ENCODE results near the gene PALB2. TPM values are rescaled to one million over a fixed set of nuclear protein-coding genes. Genes with fewer than 3 reads are reported as not detected.
A peak's percentile ranks its signal among the peaks of the same experiment; 100 is the strongest.

The PALB2 gene
- total and polyA plus RNA-seq, 12 donors: 2.5 to 8.6 (median 4.7) TPM

DNA sequence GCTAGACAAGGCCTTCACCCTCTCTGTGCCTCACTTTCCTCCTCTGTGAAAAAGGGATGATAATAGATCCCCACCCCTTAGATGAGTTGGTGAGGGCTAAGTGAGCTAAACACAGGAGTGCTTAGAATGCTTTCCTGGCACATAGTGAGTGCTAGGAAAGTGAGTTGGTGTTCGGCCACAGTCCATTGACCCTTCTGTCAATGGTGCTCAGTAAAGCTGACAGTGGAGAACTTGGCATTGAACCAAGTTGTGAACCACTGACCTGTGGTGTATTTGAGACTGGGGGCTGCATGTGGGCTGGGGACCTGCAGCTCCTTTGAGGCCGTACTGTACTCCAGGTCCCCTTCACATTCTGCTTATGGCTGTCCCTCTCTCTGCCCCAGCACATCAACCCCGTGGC, 42.4 kb upstream of the PALB2 start:
- DNase-seq (no peak), ATAC-seq (no peak)
- 94 to 97% methylated on average over 3 of the region's 3 CpGs for WGBS, 2 donors
- H3K36me3 ChIP-seq: peaks cover 0 to 82% (median 17%) of the 10 kb centered on the region in 9 donors
- H3K4me3 ChIP-seq: no peak overlapping the region
- H3K27ac ChIP-seq: no peak overlapping the region
- intact Hi-C loops (cut with DNase I): loop anchor here in 1 of 10 donors (5.0 kb wide), 1 partner anchor 354 kb away; no protein-coding TSS in a partner anchor
- H3K9me3 ChIP-seq: no peaks in the 10 kb centered on the region
- TF ChIP-seq, protein P1, sequence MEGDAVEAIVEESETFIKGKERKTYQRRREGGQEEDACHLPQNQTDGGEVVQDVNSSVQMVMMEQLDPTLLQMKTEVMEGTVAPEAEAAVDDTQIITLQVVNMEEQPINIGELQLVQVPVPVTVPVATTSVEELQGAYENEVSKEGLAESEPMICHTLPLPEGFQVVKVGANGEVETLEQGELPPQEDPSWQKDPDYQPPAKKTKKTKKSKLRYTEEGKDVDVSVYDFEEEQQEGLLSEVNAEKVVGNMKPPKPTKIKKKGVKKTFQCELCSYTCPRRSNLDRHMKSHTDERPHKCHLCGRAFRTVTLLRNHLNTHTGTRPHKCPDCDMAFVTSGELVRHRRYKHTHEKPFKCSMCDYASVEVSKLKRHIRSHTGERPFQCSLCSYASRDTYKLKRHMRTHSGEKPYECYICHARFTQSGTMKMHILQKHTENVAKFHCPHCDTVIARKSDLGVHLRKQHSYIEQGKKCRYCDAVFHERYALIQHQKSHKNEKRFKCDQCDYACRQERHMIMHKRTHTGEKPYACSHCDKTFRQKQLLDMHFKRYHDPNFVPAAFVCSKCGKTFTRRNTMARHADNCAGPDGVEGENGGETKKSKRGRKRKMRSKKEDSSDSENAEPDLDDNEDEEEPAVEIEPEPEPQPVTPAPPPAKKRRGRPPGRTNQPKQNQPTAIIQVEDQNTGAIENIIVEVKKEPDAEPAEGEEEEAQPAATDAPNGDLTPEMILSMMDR (IDR thresholded peaks at IDR 0.05): no peak
- no peaks in the 10 kb centered on the region for H3K27me3 ChIP-seq
- peaks cover 3 to 28% (median 8%) of the 10 kb centered on the region in 9 donors for H3K4me1 ChIP-seq

DNA sequence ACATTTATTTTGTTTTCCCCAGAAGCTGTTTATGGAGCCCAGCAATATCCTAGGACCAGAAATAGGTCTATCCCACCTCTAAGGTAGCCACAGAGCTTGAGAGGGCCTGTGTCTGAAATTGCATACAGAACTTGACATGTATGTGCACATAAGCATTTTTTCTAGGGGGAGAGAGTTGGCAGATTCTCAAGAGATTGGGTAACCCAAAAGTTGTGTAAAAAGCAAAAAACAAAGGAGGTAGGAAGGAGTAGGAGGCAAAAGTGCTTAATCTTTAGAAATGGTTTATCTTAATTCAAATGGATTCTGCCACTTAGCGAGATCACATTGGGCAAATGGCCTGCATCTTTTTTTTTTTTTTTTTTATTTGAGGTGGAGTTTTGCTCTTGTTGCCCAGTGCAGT, 41.1 kb upstream of the PALB2 start:
- no peak for ATAC-seq
- TF ChIP-seq, protein P1 (IDR thresholded peaks at IDR 0.05): no peak
- no peaks in the 10 kb centered on the region for H3K9me3 ChIP-seq
- H3K4me1 ChIP-seq: peaks cover 3 to 33% (median 13%) of the 10 kb centered on the region in 9 donors
- no peaks in the 10 kb centered on the region for H3K27me3 ChIP-seq
- no peak overlapping the region for H3K27ac ChIP-seq
- DNase-seq: no peak
- WGBS, 2 donors: 100% methylated on average over 1 of the region's 1 CpG
- intact Hi-C loops (cut with DNase I): loop anchor here in 1 of 10 donors (5.0 kb wide), 1 partner anchor 355 kb away; no protein-coding TSS in a partner anchor
- peaks cover 0 to 69% (median 7%) of the 10 kb centered on the region in 9 donors for H3K36me3 ChIP-seq
- H3K4me3 ChIP-seq: no peak overlapping the region

DNA sequence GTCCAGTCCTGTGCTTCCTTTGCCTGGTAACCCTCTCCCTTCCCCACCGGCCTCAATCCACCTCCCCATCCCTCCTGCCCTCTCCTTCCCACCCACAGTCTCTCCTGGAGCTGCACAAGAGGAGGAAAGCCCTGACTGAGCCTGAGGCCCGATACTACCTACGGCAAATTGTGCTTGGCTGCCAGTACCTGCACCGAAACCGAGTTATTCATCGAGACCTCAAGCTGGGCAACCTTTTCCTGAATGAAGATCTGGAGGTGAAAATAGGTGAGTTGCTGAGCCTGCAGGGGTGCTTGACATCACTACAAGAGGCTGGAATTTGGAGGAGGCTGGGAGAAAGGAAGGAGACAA, 38.9 kb upstream of the PALB2 start:
- H3K27me3 ChIP-seq: no peaks in the 10 kb centered on the region
- intact Hi-C loops (cut with DNase I): loop anchor here in 1 of 10 donors (5.0 kb wide), 1 partner anchor 357 kb away; no protein-coding TSS in a partner anchor
- WGBS, 2 donors: 47 to 62% methylated on average over 6 of the region's 6 CpGs
- TF ChIP-seq, protein P1 (IDR thresholded peaks at IDR 0.05): no peak
- DNase-seq (no peak), ATAC-seq (no peak)
- H3K4me1 ChIP-seq: peaks cover 3 to 33% (median 13%) of the 10 kb centered on the region in 9 donors
- peak overlapping the region in 1 of 10 donors; percentile 62 for H3K4me3 ChIP-seq
- no peak overlapping the region for H3K27ac ChIP-seq
- H3K9me3 ChIP-seq: no peaks in the 10 kb centered on the region
- peaks cover 0 to 56% (median 7%) of the 10 kb centered on the region in 9 donors for H3K36me3 ChIP-seq

DNA sequence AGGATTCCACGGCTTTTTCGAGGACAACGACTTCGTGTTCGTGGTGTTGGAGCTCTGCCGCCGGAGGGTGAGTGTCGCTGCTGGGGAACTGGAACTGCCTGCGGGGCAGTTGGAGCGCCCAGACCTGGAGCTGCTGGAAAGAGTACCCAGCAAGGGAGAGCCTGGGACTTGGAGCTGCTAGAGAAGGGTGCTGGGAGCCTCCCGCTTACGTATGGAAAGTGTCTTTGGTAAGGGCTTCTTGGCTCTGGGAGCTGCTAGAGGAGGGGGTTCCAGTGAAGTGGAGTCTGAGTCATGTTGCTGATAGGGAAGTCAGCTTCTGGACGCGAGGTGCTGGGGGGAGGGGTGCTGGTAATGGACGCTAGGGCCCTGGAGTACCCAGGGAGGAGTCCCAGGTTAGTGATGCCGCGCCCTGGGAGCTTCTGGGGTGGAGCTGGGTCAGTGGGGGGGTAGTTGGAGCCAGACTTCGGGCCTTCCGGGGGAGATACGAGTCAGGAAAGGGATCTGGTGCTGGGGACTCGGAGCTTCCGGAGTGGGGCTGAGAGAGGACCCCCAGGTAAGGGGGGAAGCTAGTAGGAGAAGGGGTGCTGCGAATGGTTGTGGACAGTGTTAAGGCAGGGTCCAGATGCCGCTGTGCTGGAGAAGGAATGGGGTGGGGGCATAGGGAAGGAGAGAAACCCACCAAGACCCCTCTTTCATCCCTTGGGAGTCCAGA, 38.3 kb upstream of the PALB2 start:
- Histone ChIP-seq H3K27ac (peak overlapping the region in 1 of 10 donors; percentile 32), H3K36me3 (peaks cover 0 to 58% (median 5%) of the 10 kb centered on the region in 9 donors), H3K4me3 (peak overlapping the region in 9 of 10 donors; percentile 31 to 77 (median 62)), H3K9me3 (no peaks in the 10 kb centered on the region), H3K4me1 (peaks cover 3 to 33% (median 13%) of the 10 kb centered on the region in 9 donors), H3K27me3 (no peaks in the 10 kb centered on the region)
- 18 to 21% methylated on average over 23 to 24 of the region's 24 CpGs for WGBS, 2 donors
- intact Hi-C loops (cut with DNase I): no loop called here
- ATAC-seq: no peak
- DNase-seq: no peak
- TF ChIP-seq, protein P1 (IDR thresholded peaks at IDR 0.05): no peak

Measured in heart right ventricle (tissue), 16 donors.